ENCODE data around the gene SFTPD. TPM values are rescaled to one million over a fixed set of nuclear protein-coding genes. Genes with fewer than 3 reads are reported as not detected.

The SFTPD gene
- total RNA-seq, 1 donor from 2014 or later, result 1.6 TPM

DNA sequence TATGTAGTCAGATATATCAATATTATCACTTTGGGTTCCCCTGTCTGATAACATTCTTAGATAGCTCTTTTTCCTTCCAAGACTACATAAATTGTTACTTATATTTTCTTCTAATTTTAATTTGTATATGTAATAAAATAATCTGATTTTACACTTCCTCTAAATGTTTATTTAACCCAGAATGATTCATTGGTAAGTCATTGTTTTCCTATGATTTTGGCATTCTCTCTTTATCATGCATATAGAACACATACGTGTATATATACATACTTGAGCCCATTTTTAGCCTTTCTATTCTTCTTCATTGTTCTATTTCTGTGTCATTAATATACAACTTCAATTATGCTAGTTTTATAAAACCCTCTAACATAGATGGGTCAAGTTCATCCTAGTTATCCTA, 16.6 kb downstream of the SFTPD start:
- Mint-ChIP-seq H3K4me3 (ENCODE audit: unreplicated experiment) (no peak overlapping the region), H3K4me1 (ENCODE audit: low read depth) (no peaks in the 10 kb centered on the region), H3K36me3 (ENCODE audit: low read depth) (no peaks in the 10 kb centered on the region), H3K9me3 (ENCODE audit: low read depth) (no peaks in the 10 kb centered on the region), H3K27me3 (ENCODE audit: low read depth) (peaks cover 16% of the 10 kb centered on the region), H3K27ac (ENCODE audit: unreplicated experiment) (no peak overlapping the region)
- no peak for DNase-seq (ENCODE audit: low spot score)
- TF ChIP-seq, protein P1, sequence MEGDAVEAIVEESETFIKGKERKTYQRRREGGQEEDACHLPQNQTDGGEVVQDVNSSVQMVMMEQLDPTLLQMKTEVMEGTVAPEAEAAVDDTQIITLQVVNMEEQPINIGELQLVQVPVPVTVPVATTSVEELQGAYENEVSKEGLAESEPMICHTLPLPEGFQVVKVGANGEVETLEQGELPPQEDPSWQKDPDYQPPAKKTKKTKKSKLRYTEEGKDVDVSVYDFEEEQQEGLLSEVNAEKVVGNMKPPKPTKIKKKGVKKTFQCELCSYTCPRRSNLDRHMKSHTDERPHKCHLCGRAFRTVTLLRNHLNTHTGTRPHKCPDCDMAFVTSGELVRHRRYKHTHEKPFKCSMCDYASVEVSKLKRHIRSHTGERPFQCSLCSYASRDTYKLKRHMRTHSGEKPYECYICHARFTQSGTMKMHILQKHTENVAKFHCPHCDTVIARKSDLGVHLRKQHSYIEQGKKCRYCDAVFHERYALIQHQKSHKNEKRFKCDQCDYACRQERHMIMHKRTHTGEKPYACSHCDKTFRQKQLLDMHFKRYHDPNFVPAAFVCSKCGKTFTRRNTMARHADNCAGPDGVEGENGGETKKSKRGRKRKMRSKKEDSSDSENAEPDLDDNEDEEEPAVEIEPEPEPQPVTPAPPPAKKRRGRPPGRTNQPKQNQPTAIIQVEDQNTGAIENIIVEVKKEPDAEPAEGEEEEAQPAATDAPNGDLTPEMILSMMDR (IDR thresholded peaks at IDR 0.05), result no peak

DNA sequence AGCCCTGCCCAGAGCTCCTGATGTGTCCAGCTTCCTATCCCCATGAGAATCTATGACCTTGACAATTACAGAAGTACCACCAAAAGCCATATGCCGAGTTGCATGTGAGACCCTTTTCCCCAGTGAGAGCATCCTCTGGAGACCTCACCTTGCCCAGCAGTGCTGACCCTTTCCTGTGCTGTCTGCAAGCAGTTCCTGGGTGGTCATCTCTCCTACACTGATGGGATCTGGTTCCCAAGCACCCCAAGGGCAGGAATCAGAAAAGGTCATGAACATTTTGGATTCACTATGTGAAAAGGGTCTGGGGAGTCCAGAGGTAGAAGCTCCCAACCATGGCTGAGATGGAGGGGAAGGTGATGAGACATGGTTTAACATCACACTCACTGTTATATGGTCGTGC, 18.2 kb downstream of the SFTPD start:
- no peak for DNase-seq (ENCODE audit: low spot score)
- TF ChIP-seq, protein P1 (IDR thresholded peaks at IDR 0.05), result no peak
- no peaks in the 10 kb centered on the region for H3K9me3 Mint-ChIP-seq (ENCODE audit: low read depth)
- peaks cover 16% of the 10 kb centered on the region for H3K27me3 Mint-ChIP-seq (ENCODE audit: low read depth)
- no peaks in the 10 kb centered on the region for H3K4me1 Mint-ChIP-seq (ENCODE audit: low read depth)
- H3K36me3 Mint-ChIP-seq (ENCODE audit: low read depth), result peaks cover 2% of the 10 kb centered on the region
- H3K27ac Mint-ChIP-seq (ENCODE audit: unreplicated experiment), result no peak overlapping the region
- no peak overlapping the region for H3K4me3 Mint-ChIP-seq (ENCODE audit: unreplicated experiment)

DNA sequence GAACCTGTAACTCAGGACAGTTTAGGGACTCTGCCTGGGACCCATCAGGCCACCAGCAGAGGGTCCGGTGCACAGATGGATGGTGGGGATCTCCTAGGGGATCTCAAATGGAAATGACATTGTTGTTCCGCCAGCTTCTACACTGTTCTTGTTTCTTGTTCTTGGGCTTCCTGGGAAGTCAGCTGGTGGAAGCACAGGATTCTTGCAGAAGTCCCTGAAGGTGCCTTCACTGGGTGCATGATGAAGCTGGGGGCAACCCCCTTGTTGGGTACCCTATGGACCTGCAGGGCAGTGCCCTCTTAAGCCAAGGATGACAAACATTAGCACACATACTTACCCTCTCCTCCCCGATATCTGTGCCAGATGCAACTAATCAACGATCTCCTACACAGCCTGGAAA, 18.6 kb downstream of the SFTPD start:
- Mint-ChIP-seq H3K36me3 (ENCODE audit: low read depth) (peaks cover 2% of the 10 kb centered on the region), H3K9me3 (ENCODE audit: low read depth) (no peaks in the 10 kb centered on the region), H3K4me1 (ENCODE audit: low read depth) (no peaks in the 10 kb centered on the region), H3K27me3 (ENCODE audit: low read depth) (peaks cover 16% of the 10 kb centered on the region), H3K4me3 (ENCODE audit: unreplicated experiment) (no peak overlapping the region), H3K27ac (ENCODE audit: unreplicated experiment) (no peak overlapping the region)
- no peak for DNase-seq (ENCODE audit: low spot score)
- TF ChIP-seq, protein P1 (IDR thresholded peaks at IDR 0.05), result no peak

DNA sequence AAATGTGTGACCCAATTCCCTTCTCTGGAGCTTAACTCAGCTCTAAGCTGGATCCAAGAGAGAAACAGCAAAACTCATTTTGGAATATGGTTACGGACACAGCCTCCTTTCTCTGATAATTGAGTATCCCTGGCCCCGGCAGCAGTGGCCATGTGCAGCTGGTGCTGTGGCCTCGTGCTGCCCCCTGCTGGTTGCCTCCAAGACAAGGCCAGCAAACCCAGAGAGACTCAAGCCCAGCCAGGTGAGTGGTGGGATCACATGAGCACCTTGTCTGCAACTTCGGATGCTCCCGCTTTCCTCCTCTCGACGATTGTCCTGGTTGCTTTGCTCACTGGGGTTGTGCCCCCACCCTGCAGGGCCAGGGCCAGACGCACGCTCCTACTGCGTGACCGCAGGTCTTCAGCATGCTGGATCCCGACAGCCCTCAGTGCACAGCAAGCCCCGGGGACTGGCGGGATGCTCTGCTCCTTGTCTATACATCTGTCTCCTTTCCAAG, 19.4 kb downstream of the SFTPD start:
- TF ChIP-seq, protein P1 (IDR thresholded peaks at IDR 0.05), result peak; percentile 94
- Mint-ChIP-seq H3K27me3 (ENCODE audit: low read depth) (peaks cover 16% of the 10 kb centered on the region), H3K27ac (ENCODE audit: unreplicated experiment) (no peak overlapping the region), H3K4me3 (ENCODE audit: unreplicated experiment) (no peak overlapping the region), H3K4me1 (ENCODE audit: low read depth) (no peaks in the 10 kb centered on the region), H3K36me3 (ENCODE audit: low read depth) (peaks cover 2% of the 10 kb centered on the region), H3K9me3 (ENCODE audit: low read depth) (no peaks in the 10 kb centered on the region)
- no peak for DNase-seq (ENCODE audit: low spot score)

DNA sequence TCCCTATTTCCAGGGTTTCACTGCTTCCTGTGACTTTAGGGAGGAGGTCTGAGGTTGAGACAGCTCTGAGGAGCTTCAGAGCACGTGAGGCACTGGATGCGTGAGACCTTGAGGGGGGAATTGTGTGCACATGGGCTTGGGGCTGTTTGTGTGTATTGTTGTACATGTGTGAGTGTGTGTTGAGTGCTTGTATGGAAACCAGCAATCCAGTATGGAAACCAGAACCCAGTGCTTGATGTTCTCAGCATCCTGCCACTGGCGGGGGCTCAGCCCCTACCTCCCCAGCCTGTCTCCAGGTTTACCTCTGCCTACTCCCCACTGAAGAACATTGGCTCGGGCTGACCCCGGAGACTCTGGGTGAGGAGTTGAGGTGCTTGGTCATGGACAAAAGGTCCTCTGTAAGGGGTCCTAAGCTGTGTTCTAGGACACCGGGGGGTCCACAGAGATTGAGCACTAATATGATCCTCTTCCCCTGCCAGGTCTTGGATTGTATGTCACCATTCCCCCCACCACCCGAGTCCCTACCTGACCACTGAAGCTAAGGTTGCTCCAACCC, 20.8 kb downstream of the SFTPD start:
- no peak overlapping the region for H3K4me3 Mint-ChIP-seq (ENCODE audit: unreplicated experiment)
- no peak for DNase-seq (ENCODE audit: low spot score)
- no peaks in the 10 kb centered on the region for H3K4me1 Mint-ChIP-seq (ENCODE audit: low read depth)
- TF ChIP-seq, protein P1 (IDR thresholded peaks at IDR 0.05), result no peak
- H3K9me3 Mint-ChIP-seq (ENCODE audit: low read depth), result no peaks in the 10 kb centered on the region
- no peak overlapping the region for H3K27ac Mint-ChIP-seq (ENCODE audit: unreplicated experiment)
- peaks cover 4% of the 10 kb centered on the region for H3K36me3 Mint-ChIP-seq (ENCODE audit: low read depth)
- peaks cover 16% of the 10 kb centered on the region for H3K27me3 Mint-ChIP-seq (ENCODE audit: low read depth)
